ENCODE data around the gene ERICH6.

ERICH6 gene

GRCh38 chr3:150612494-150612893, 91.2 kb downstream of the ERICH6 start:
- no peak for DNase-seq

DNA sequence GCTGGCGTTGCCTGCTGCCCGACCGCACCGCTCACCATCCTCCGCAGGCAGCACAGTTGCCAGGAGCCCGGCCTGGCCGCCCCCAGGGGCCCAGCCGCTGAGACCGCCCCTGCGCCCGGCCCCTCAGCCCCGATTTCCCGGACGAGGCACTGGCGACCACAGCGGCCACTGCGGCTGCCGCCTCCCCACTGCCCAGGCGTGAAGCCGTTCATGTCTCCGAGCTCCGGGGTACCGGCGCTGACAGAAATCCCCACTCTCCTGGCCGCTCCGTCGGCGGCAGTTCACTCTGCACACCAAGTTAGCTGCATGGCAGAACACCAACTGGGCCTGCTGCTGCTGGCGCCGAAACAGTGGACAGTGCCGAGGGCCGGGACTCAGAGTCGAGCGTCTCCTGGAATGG, 92.1 kb downstream of the ERICH6 start:
- no peak for DNase-seq

DNA sequence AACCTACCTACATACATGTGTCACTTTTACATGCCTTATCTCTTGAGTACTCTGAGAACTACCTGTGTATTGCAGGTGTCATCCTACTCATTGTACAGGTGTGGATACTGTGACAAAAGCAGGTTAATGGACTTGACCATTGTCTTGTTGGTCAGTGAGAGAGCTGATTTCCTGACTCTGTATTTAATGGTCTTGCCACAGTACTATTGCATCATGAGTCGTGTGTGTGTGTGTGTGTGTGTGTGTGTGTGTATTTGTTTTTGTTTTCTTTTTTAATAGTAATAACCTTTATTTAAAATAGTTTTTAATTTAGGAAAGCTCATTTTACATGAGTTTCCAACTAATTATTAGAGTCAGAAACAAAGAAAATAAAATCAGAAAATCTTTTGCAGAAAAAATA, 92.9 kb downstream of the ERICH6 start:
- DNase-seq = no peak

GRCh38 chr3:150609988-150610387, 93.7 kb downstream of the ERICH6 start:
- no peak for DNase-seq

Measured in NCI-H510A treated with DMSO at 0.1 percent for 48 hours (cell line).